A549 (cell line): ENCODE measurements around the gene ZNF775.

Source experiments
- NR3C1 ChIP-seq: fragments of >200 bp; sonication (Bioruptor Twin); formaldehyde crosslinking; IDR thresholded peaks from 3 replicates; pipeline ENCODE4 v1.6.1; 2017
- SREBF2 ChIP-seq: fragments of 450-650 bp; IDR thresholded peaks from 2 replicates; pipeline ENCODE4 v1.6.1; 2014; ENCODE audit warnings: mild to moderate bottlenecking, moderate library complexity
- ZFP36 ChIP-seq: fragments of 450-650 bp; IDR thresholded peaks from 2 replicates; pipeline ENCODE4 v1.6.1; 2014; ENCODE audit warnings: borderline replicate concordance; ENCODE audit not compliant: partially characterized antibody
- ZSCAN20 ChIP-seq: fragments of 250-450 bp; sonication (Bioruptor Pico); IDR thresholded peaks from 2 replicates; pipeline ENCODE4 v1.8.0; 2022; ENCODE audit warnings: mild to moderate bottlenecking, moderate library complexity
- TF ChIP-seq, protein P1 (sequence below): fragments of >200 bp; sonication (Bioruptor Twin); formaldehyde crosslinking; IDR thresholded peaks from 3 replicates; pipeline ENCODE4 v1.5.1; 2016
- TF ChIP-seq, protein P2 (sequence below): fragments of 250-450 bp; sonication (Bioruptor Pico); IDR thresholded peaks from 2 replicates; pipeline ENCODE4 v1.5.0; 2021; ENCODE audit warnings: mild to moderate bottlenecking, moderate library complexity, borderline replicate concordance
- TF ChIP-seq, protein P3 (sequence below): fragments of 450-650 bp; IDR thresholded peaks from 2 replicates; pipeline ENCODE4 v1.6.1; 2014; ENCODE audit warnings: antibody characterized with exemption

DNA sequence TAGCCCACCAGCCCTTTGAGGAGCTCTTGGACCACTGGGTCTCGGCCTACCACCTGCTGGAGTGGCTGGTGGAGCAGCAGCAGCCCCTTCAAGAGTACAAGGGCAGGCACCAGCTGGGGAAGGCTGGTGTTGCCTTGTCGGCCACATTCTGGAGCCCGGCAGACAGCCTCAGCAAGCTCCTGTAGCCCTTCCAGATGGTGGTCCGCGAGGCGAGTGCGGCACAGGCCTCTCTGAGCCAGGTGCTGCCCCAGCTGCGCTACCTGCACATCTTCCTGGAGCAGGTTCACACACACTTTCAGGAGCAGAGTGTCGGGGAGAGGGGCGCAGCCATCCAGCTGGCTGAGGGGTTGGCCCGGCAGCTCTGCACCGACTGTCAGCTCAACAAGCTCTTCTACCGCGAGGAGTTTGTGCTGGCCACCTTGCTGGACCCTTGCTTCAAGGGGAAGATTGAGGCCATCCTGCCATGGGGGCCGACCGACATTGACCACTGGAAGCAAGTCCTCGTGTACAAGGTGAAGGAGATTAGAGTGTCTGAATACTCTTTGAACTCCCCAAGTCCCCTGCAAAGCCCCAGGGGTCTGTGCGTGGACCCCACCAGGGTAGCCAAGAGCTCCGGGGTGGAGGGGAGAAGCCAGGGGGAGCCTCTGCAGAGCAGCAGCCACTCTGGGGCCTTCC, 48.8 kb upstream of the ZNF775 start:
- TF ChIP-seq, protein P1, sequence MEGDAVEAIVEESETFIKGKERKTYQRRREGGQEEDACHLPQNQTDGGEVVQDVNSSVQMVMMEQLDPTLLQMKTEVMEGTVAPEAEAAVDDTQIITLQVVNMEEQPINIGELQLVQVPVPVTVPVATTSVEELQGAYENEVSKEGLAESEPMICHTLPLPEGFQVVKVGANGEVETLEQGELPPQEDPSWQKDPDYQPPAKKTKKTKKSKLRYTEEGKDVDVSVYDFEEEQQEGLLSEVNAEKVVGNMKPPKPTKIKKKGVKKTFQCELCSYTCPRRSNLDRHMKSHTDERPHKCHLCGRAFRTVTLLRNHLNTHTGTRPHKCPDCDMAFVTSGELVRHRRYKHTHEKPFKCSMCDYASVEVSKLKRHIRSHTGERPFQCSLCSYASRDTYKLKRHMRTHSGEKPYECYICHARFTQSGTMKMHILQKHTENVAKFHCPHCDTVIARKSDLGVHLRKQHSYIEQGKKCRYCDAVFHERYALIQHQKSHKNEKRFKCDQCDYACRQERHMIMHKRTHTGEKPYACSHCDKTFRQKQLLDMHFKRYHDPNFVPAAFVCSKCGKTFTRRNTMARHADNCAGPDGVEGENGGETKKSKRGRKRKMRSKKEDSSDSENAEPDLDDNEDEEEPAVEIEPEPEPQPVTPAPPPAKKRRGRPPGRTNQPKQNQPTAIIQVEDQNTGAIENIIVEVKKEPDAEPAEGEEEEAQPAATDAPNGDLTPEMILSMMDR, result no peak
- TF ChIP-seq ZFP36, result no peak
- TF ChIP-seq, protein P2, sequence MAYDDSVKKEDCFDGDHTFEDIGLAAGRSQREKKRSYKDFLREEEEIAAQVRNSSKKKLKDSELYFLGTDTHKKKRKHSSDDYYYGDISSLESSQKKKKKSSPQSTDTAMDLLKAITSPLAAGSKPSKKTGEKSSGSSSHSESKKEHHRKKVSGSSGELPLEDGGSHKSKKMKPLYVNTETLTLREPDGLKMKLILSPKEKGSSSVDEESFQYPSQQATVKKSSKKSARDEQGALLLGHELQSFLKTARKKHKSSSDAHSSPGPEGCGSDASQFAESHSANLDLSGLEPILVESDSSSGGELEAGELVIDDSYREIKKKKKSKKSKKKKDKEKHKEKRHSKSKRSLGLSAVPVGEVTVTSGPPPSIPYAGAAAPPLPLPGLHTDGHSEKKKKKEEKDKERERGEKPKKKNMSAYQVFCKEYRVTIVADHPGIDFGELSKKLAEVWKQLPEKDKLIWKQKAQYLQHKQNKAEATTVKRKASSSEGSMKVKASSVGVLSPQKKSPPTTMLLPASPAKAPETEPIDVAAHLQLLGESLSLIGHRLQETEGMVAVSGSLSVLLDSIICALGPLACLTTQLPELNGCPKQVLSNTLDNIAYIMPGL (CRISPR knock-in tag), result no peak
- TF ChIP-seq NR3C1, result no peak
- TF ChIP-seq ZSCAN20 (CRISPR knock-in tag), result no peak
- TF ChIP-seq, protein P3, sequence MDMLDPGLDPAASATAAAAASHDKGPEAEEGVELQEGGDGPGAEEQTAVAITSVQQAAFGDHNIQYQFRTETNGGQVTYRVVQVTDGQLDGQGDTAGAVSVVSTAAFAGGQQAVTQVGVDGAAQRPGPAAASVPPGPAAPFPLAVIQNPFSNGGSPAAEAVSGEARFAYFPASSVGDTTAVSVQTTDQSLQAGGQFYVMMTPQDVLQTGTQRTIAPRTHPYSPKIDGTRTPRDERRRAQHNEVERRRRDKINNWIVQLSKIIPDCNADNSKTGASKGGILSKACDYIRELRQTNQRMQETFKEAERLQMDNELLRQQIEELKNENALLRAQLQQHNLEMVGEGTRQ, result no peak
- no peak for TF ChIP-seq SREBF2
